ENCODE results near the gene DUSP9. TPM values are rescaled to one million over a fixed set of nuclear protein-coding genes. Genes with fewer than 3 reads are reported as not detected.
"Not testable (repeated sequence)": the region's sequence is repeated elsewhere in the genome, so short reads cannot be mapped to it uniquely, and the experiment has no call there.

DUSP9 gene
- total RNA-seq, 1 donor from 2014 or later, result 1.3 TPM

DNA sequence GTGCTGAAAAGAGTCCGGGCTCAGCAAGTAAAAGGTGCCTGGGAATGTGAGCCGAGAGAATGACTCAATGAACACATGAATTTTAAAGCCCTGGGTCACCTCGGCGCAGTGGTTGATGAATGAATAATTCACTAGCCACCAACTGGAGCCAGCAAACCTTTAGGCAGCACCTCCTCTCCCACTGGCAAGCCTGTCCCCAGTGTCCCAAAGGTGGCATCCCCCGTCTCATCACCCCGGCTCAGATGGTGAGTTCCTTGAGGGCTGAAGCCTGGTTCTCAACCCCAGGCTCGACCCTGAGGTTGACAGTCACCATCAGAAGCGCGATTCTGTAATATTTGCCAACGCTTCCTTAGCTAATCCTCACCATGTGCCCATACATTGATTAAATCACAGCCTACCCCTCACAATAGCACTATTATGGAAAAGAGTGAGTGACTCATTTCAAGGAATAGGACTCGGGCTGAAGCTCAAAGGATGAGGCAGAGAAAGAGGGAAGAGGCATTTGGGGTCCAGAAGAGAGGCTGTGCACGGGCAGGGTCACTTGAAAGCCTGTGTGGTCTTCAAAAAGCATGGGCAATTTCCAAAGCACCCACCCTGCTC is 45.4 kb upstream of the DUSP9 start:
- Histone ChIP-seq H3K36me3 (ENCODE audit: control insufficient read depth, insufficient read depth, low read length) (no peaks in the 10 kb centered on the region), H3K27me3 (ENCODE audit: control insufficient read depth, insufficient read depth, low read length) (no peaks in the 10 kb centered on the region), H3K4me3 (ENCODE audit: low read depth, low read length) (no peak overlapping the region)
- DNase-seq (ENCODE audit: low read depth) (no peak), FAIRE-seq (peak; percentile 66)
- TF ChIP-seq, protein P1, sequence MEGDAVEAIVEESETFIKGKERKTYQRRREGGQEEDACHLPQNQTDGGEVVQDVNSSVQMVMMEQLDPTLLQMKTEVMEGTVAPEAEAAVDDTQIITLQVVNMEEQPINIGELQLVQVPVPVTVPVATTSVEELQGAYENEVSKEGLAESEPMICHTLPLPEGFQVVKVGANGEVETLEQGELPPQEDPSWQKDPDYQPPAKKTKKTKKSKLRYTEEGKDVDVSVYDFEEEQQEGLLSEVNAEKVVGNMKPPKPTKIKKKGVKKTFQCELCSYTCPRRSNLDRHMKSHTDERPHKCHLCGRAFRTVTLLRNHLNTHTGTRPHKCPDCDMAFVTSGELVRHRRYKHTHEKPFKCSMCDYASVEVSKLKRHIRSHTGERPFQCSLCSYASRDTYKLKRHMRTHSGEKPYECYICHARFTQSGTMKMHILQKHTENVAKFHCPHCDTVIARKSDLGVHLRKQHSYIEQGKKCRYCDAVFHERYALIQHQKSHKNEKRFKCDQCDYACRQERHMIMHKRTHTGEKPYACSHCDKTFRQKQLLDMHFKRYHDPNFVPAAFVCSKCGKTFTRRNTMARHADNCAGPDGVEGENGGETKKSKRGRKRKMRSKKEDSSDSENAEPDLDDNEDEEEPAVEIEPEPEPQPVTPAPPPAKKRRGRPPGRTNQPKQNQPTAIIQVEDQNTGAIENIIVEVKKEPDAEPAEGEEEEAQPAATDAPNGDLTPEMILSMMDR (IDR thresholded peaks at IDR 0.05; ENCODE audit: insufficient read depth, low read length, severe bottlenecking), result no peak

- no peak for DNase-seq (ENCODE audit: low read depth)
- Histone ChIP-seq H3K36me3 (ENCODE audit: control insufficient read depth, insufficient read depth, low read length) (no peaks in the 10 kb centered on the region), H3K27me3 (ENCODE audit: control insufficient read depth, insufficient read depth, low read length) (no peaks in the 10 kb centered on the region), H3K4me3 (ENCODE audit: low read depth, low read length) (no peak overlapping the region)
- TF ChIP-seq, protein P1 (IDR thresholded peaks at IDR 0.05; ENCODE audit: insufficient read depth, low read length, severe bottlenecking), result no peak
- no peak for FAIRE-seq
Observed at GRCh38 chrX:153602601-153603000, 44.4 kb upstream of the DUSP9 start.

- FAIRE-seq, result no peak
Observed at GRCh38 chrX:153603131-153603656, 43.8 kb upstream of the DUSP9 start.

DNA sequence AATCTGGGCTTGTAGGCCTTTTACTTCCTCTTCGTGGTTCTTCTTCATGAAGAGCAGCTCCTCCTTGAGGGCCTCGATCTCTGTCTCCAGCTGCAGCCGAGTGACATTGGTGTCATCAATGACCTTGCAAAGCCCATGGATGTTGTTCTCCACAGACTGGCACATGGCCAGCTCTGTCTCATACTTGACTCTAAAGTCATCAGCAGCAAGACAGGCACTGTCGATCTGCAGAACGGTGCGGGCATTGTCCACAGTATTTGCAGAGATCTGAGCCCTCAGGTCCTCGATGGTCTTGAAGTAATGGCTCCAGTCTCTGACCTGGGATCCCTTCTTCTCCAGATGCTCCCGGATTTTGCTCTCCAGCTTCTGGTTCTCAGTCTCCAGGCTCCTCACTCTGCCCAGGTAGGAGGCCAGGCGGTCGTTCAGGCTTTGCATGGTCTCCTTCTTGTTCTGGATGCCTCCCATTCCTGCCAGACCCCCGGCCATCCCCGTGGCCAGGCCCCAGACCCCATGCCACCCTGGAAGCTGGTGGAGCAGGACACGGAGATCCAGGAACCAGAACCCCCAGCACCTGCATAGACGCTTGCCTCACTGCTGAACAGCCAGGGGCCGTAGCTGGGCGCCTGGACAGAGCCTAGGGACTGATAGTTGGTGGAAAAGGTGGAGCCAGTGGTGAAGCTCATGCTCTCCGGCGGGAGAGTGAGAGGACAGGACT is 42.2 kb upstream of the DUSP9 start:
- not testable (repeated sequence) for H3K4me3 ChIP-seq (ENCODE audit: low read depth, low read length); DNase-seq (ENCODE audit: low read depth); FAIRE-seq; H3K36me3 ChIP-seq (ENCODE audit: control insufficient read depth, insufficient read depth, low read length); H3K27me3 ChIP-seq (ENCODE audit: control insufficient read depth, insufficient read depth, low read length)

More at GRCh38 chrX:153603131-153603656, 43.8 kb upstream of the DUSP9 start:
- no peaks in the 10 kb centered on the region for H3K36me3 ChIP-seq (ENCODE audit: control insufficient read depth, insufficient read depth, low read length)
- no peaks in the 10 kb centered on the region for H3K27me3 ChIP-seq (ENCODE audit: control insufficient read depth, insufficient read depth, low read length)
- DNase-seq (ENCODE audit: low read depth), result no peak
- H3K4me3 ChIP-seq (ENCODE audit: low read depth, low read length), result no peak overlapping the region
- TF ChIP-seq, protein P1 (IDR thresholded peaks at IDR 0.05; ENCODE audit: insufficient read depth, low read length, severe bottlenecking), result no peak

GRCh38 chrX:153606503-153606902 is 40.5 kb upstream of the DUSP9 start:
- no peak for FAIRE-seq
- Histone ChIP-seq H3K36me3 (ENCODE audit: control insufficient read depth, insufficient read depth, low read length) (no peaks in the 10 kb centered on the region), H3K4me3 (ENCODE audit: low read depth, low read length) (no peak overlapping the region), H3K27me3 (ENCODE audit: control insufficient read depth, insufficient read depth, low read length) (no peaks in the 10 kb centered on the region)
- no peak for DNase-seq (ENCODE audit: low read depth)
- TF ChIP-seq, protein P1 (IDR thresholded peaks at IDR 0.05; ENCODE audit: insufficient read depth, low read length, severe bottlenecking), result no peak

DNA sequence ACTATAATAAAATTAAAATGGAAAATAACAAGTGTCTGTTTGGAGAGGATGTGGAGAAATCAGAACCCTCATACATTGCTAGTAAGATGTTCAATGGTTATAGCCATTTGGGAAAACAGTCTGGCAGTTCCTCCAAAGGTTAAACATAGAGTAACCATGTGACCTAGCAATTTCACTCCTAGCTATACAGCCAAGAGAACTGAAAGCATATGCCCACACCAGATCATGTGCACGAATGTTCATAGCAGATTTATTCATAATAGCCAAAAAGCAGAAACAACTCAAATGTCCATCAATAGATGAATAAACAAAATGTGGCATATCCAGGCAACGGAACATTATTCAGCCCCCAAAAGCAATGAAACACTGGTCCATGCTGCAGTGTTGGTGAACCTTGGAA is 38.6 kb upstream of the DUSP9 start:
- no peak for DNase-seq (ENCODE audit: low read depth)
- TF ChIP-seq, protein P1 (IDR thresholded peaks at IDR 0.05; ENCODE audit: insufficient read depth, low read length, severe bottlenecking), result no peak
- no peak for FAIRE-seq

More for the DNA sequence above, 38.6 kb upstream of the DUSP9 start:
- H3K4me3 ChIP-seq (ENCODE audit: low read depth, low read length), result no peak overlapping the region
- H3K27me3 ChIP-seq (ENCODE audit: control insufficient read depth, insufficient read depth, low read length), result no peaks in the 10 kb centered on the region
- H3K36me3 ChIP-seq (ENCODE audit: control insufficient read depth, insufficient read depth, low read length), result no peaks in the 10 kb centered on the region
